Stimulated activated CD4-positive, alpha-beta T cell treated with anti-CD3 and anti-CD28 coated beads, Interleukin-2, amount 100 ng/mL, for 48 hours (primary cell): ENCODE measurements around the gene SPDYE6.
A peak's percentile ranks its signal among the peaks of the same experiment; 100 is the strongest.
"Not testable (repeated sequence)": the region's sequence is repeated elsewhere in the genome, so short reads cannot be mapped to it uniquely, and the experiment has no call there.

Source experiments
- DNase-seq, 2 donors: peaks; one replicate each; pipeline ENCODE4 v3.0.0-alpha.2; 2020

SPDYE6 gene

GRCh38 chr7:102356344-102356743 is at the start of gene SPDYE6:
SPDYE6 (minus strand) TSS chr7:102356444; CDS start chr7:102356023, 421 bp downstream.
- DNase-seq = not testable (repeated sequence)

GRCh38 chr7:102404862-102405188 is 48.6 kb upstream of the SPDYE6 start:
- DNase-seq = not testable (repeated sequence)

GRCh38 chr7:102404005-102404861 is 48.0 kb upstream of the SPDYE6 start:
- DNase-seq = peak in 1 of 2 donors; percentile 21

GRCh38 chr7:102403563-102403962 is 47.3 kb upstream of the SPDYE6 start:
- DNase-seq = no peak

- DNase-seq = no peak
Measured at GRCh38 chr7:102400360-102400759, 44.1 kb upstream of the SPDYE6 start.

- no peak for DNase-seq
Measured at GRCh38 chr7:102398543-102398942, 42.3 kb upstream of the SPDYE6 start.

- no peak for DNase-seq
Measured at GRCh38 chr7:102396710-102397019, 40.4 kb upstream of the SPDYE6 start.

- DNase-seq = peak; percentile 68 to 69
Measured at GRCh38 chr7:102395873-102396709, 39.8 kb upstream of the SPDYE6 start, which contains the start of gene PRKRIP1. PRKRIP1 (plus strand) TSS chr7:102396363; CDS start chr7:102396412, 49 bp downstream.

GRCh38 chr7:102395592-102395872 is 39.3 kb upstream of the SPDYE6 start:
- DNase-seq = no peak

- no peak for DNase-seq
Measured at GRCh38 chr7:102393467-102393866, 37.2 kb upstream of the SPDYE6 start.

- no peak for DNase-seq
Measured at GRCh38 chr7:102392330-102392729, 36.1 kb upstream of the SPDYE6 start.

GRCh38 chr7:102390697-102391484 is 34.6 kb upstream of the SPDYE6 start:
- peak; percentile 70 to 71 for DNase-seq

GRCh38 chr7:102389810-102390209 is 33.6 kb upstream of the SPDYE6 start:
- DNase-seq = no peak

- DNase-seq = no peak
Measured at GRCh38 chr7:102387064-102387463, 30.8 kb upstream of the SPDYE6 start.

- not testable (repeated sequence) for DNase-seq
Measured at GRCh38 chr7:102381696-102382425, 25.6 kb upstream of the SPDYE6 start.

GRCh38 chr7:102380837-102381236 is 24.6 kb upstream of the SPDYE6 start:
- not testable (repeated sequence) for DNase-seq

GRCh38 chr7:102376964-102377466 is 20.8 kb upstream of the SPDYE6 start:
- DNase-seq = no peak

- not testable (repeated sequence) for DNase-seq
Measured at GRCh38 chr7:102372796-102373195, 16.6 kb upstream of the SPDYE6 start.

GRCh38 chr7:102370038-102370437 is 13.8 kb upstream of the SPDYE6 start:
- DNase-seq = not testable (repeated sequence)

- not testable (repeated sequence) for DNase-seq
Measured at GRCh38 chr7:102365390-102365789, 9.1 kb upstream of the SPDYE6 start.

GRCh38 chr7:102364394-102364886 is 8.2 kb upstream of the SPDYE6 start:
- peak in 1 of 2 donors; percentile 4 for DNase-seq
